ENCODE data around the gene PDCD4.
"Not testable (repeated sequence)": the region's sequence is repeated elsewhere in the genome, so short reads cannot be mapped to it uniquely, and the experiment has no call there.

The PDCD4 gene

DNA sequence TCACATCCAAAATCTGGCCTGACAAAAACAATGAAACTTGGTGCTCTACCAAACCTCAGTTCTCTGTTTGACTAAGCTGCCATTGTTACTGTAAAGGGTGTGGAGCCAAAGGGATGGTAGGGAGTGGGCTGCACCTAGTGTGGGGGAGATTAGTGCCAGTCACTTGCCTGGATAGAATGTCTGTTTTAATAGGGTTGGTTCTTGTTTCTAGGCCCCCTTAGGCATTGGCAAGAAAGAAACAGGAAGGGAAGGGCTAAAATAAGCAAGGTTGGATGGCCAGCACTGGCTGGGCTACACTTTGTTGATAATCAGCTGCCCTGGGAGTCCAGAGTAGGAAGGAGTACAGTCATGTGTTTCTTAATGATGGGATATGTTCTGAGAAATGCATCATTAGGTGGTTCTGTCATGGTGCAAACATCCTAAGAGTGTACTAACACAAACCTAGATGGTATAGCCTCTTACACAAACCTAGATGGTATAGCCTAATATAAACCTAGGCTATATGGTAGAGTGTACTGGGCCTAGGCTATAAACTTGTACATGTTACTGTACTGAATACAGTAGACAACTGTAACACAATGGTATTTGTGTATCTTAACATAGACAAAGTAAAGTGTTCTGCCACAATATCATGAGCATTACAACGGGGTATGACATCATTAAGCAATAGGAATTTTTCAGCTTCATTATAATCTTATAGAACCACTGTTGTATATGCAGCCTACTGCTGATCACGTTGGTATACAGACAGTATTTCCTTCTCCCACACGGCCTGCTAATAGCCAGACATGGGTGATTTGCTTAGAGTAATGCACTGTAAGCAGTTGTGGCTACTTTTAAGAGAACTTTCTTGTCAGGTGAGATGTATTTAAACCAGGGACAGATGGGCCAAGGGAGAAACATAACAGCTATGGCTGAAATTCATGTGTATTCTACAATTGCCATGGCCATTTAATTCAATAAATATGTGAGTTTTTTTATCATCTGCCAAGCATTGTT is 31.9 kb downstream of the PDCD4 start:
- no peak overlapping the region for H3K4me3 ChIP-seq (ENCODE audit: low read depth, low read length)
- TF ChIP-seq, protein P1, sequence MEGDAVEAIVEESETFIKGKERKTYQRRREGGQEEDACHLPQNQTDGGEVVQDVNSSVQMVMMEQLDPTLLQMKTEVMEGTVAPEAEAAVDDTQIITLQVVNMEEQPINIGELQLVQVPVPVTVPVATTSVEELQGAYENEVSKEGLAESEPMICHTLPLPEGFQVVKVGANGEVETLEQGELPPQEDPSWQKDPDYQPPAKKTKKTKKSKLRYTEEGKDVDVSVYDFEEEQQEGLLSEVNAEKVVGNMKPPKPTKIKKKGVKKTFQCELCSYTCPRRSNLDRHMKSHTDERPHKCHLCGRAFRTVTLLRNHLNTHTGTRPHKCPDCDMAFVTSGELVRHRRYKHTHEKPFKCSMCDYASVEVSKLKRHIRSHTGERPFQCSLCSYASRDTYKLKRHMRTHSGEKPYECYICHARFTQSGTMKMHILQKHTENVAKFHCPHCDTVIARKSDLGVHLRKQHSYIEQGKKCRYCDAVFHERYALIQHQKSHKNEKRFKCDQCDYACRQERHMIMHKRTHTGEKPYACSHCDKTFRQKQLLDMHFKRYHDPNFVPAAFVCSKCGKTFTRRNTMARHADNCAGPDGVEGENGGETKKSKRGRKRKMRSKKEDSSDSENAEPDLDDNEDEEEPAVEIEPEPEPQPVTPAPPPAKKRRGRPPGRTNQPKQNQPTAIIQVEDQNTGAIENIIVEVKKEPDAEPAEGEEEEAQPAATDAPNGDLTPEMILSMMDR (IDR thresholded peaks at IDR 0.05; ENCODE audit: low read depth, low read length, missing control alignments) = no peak
- no peak for DNase-seq (ENCODE audit: low read depth)

DNA sequence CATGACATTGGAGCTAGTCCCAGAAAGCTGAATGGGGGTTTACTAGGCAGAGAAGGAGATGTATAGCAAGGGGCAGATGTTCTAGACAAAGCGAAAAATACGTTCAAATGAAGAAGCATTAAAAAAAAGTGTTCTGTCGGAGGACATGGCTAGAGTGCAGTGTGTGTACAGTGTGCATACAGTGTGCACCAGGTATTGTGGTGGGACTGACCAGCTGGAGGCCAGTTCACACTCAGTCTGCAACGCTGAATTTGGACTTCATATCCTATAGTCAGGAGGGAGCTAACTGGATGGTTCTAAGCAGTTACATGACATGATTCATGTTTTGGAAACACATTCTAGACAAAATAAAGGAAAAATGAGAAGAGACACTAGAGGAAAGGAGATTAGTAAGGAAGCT is 38.4 kb downstream of the PDCD4 start:
- no peak for DNase-seq (ENCODE audit: low read depth)
- H3K4me3 ChIP-seq (ENCODE audit: low read depth, low read length) = no peak overlapping the region
- TF ChIP-seq, protein P1 (IDR thresholded peaks at IDR 0.05; ENCODE audit: low read depth, low read length, missing control alignments) = no peak

DNA sequence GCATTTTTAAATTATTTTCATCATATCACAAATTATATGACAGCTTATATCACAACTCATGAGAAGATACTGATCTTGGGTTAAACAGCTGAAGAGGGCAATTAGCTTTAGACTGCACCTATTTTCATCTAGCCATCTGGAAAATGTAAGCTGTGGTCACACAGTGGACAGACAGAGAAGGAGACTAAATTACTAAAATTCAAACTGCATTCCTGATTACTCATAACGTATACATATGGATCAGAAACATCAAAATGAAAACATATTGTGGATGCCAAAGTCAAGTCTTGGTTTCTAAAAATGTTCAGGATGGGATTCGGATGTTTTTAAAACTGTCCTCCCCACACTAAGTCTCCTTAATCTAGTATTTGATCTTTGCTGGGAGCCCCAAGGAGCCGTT is 40.6 kb downstream of the PDCD4 start:
- TF ChIP-seq, protein P1 (IDR thresholded peaks at IDR 0.05; ENCODE audit: low read depth, low read length, missing control alignments) = no peak
- no peak overlapping the region for H3K4me3 ChIP-seq (ENCODE audit: low read depth, low read length)
- no peak for DNase-seq (ENCODE audit: low read depth)

DNA sequence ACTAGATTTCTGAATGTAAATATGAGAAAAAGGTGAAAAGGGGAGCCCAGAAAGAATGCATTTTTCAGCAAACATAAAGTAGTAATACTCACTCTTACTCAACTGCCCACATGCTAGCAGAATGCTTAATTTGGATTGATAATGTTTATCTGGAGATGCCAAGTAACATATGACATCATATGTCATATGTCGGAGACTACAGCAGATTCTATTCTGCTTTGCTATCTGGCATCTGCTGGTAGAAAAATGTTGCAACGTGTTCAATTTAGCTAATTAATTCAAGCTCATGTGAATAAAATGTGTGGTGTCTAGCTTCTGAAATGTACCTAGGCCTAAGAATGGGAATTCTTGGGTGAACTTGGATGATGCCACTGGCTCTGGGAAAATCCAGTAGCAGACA is 42.7 kb downstream of the PDCD4 start:
- TF ChIP-seq, protein P1 (IDR thresholded peaks at IDR 0.05; ENCODE audit: low read depth, low read length, missing control alignments) = no peak
- DNase-seq (ENCODE audit: low read depth) = no peak

DNA sequence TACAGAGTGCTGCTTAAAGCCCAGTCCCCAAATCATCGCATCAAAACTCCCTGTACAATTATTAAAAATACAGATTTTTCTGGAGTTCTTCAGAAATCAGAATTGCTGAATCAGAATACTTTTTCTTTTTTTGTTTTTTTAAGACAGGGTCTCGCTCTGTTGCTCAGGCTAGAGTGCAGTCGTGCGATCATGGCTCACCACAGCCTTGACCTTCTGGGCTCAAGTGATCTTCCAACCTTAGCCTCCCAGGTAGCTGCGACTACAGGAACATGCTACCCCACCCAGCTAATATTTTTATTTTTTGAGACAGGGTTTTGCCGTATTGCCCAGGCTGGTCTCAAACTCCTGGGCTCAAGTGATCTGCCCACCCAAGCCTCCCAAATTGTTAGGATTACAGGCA is 43.3 kb downstream of the PDCD4 start:
- DNase-seq (ENCODE audit: low read depth) = no peak
- TF ChIP-seq, protein P1 (IDR thresholded peaks at IDR 0.05; ENCODE audit: low read depth, low read length, missing control alignments) = no peak
- no peak overlapping the region for H3K4me3 ChIP-seq (ENCODE audit: low read depth, low read length)

More for the DNA sequence above, 42.7 kb downstream of the PDCD4 start:
- no peak overlapping the region for H3K4me3 ChIP-seq (ENCODE audit: low read depth, low read length)

DNA sequence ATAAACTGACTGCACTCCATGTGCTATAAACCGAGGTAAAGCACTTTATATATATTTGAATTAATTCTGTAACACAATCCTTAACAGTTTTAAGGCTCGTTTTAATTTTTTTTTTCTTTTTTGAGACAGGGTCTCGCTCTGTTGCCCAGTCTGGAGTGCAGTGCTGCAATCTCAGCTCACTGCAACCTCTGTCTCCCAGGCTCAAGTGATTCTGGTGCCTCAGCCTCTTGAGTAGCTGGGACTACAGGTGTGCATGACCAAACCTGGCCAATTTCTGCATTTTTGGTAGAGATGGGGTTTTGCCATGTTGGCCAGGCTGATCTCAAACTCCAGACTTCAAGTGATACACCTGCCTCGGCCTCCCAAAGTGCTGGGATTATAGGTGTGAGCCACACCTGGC is 43.9 kb downstream of the PDCD4 start:
- not testable (repeated sequence) for H3K4me3 ChIP-seq (ENCODE audit: low read depth, low read length); DNase-seq (ENCODE audit: low read depth)

DNA sequence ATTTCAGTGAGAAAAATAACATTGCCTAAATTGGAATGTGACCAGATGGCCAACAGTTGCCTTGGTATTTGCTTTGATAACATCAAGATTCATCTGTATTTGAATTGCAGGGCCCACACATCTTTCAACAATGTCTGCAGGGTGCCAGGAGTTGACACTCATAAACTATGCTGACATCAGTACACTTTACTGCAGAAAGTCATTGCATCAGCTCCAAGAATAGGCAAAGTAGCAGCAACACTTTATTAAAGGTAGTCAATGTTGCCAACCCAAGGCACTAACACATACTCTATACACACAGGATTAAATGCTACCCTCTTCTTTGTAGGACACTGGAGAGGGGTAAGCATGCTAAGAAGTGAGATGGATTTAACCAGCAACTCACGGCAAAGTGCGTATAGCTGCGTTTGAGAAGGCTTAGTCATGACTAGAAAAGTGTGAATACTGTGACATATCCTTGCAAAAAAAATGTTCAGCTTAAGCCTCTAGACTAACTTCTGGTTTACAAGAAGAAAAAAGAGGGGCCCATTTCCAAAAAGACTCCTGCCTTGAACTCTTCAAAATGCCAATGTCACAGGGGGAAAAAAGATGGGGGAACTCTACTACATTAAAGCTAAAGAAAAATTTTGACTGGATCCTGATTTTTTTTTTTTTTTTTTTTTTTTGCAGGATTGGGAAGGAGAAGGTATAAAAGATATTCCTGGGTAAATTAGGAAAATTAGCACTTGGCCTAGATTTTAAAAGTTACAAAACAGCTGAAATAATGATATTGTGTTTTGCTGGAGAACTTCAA is 45.0 kb downstream of the PDCD4 start:
- TF ChIP-seq, protein P1 (IDR thresholded peaks at IDR 0.05; ENCODE audit: low read depth, low read length, missing control alignments) = no peak
- no peak for DNase-seq (ENCODE audit: low read depth)
- H3K4me3 ChIP-seq (ENCODE audit: low read depth, low read length) = no peak overlapping the region
